H1 (cell line): Measurements from ENCODE around the gene SERPINB1. TPM values are rescaled to one million over a fixed set of nuclear protein-coding genes. Genes with fewer than 3 reads are reported as not detected.

Experiments used
- CTCF ChIA-PET: fragments of 300-600 bp; sonication (Branson Sonifier 250); formaldehyde crosslinking; loops from one replicate; lab custom pipeline; 2021; ENCODE audit not compliant: partially characterized antibody; lab: Charles Lee
- POLR2A ChIA-PET: fragments of 300-600 bp; sonication (Branson Sonifier 250); formaldehyde crosslinking; loops from one replicate; lab custom pipeline; 2021; ENCODE audit warnings: inconsistent platforms; ENCODE audit not compliant: partially characterized antibody; lab: Charles Lee
- DNase-seq, 2 experiments: peaks; one replicate each; pipeline versions ENCODE4 v3.0.0 to v3.0.0-alpha.2; 2010 to 2022; ENCODE audit warnings: low spot score in 2 of 2, low read depth in 1 of 2, mixed read lengths in 1 of 2
- FAIRE-seq: peaks from 2 replicates; lab custom pipeline; 2011; peaks lifted over from hg19 to GRCh38; lab: Jason Lieb, UNC
- H2AFZ ChIP-seq: 2 replicates; pipeline ENCODE4 v1.8.1; 2012; ENCODE audit warnings: low read length, inconsistent platforms
- H2AK5ac ChIP-seq: 2 replicates; pipeline ENCODE4 v1.6.1; 2013; ENCODE audit warnings: low read depth, low read length
- H2BK120ac ChIP-seq: replicated peaks from 2 replicates; pipeline ENCODE3; 2013; ENCODE audit warnings: low read depth, low read length, inconsistent platforms
- H2BK12ac ChIP-seq: 2 replicates; pipeline ENCODE4 v1.6.1; 2013; ENCODE audit warnings: low read depth, low read length
- H2BK15ac ChIP-seq: 2 replicates; pipeline ENCODE4 v1.6.1; 2013; ENCODE audit warnings: low read length
- H2BK20ac ChIP-seq: 2 replicates; pipeline ENCODE4 v1.6.1; 2013; ENCODE audit warnings: low read length
- H2BK5ac ChIP-seq: 2 replicates; pipeline ENCODE4 v1.6.1; 2013; ENCODE audit warnings: low read depth, low read length
- H3K14ac ChIP-seq: 2 replicates; pipeline ENCODE4 v1.6.1; 2013; ENCODE audit warnings: inconsistent platforms; ENCODE audit not compliant: insufficient read length
- H3K18ac ChIP-seq: 2 replicates; pipeline ENCODE4 v1.6.1; 2013; ENCODE audit warnings: low read length; ENCODE audit errors: extremely low read depth
- H3K23ac ChIP-seq: 2 replicates; pipeline ENCODE4 v1.6.1; 2013; ENCODE audit warnings: inconsistent platforms; ENCODE audit not compliant: insufficient read length
- H3K23me2 ChIP-seq: 2 replicates; pipeline ENCODE4 v1.6.1; 2013; ENCODE audit warnings: low read depth, low read length
- H3K27ac ChIP-seq: 2 replicates; pipeline ENCODE4 v1.6.1; 2011; ENCODE audit warnings: low read depth, low read length, inconsistent platforms
- H3K27me3 ChIP-seq, 4 experiments: replicated peaks in 1 of 4; 1 replicate in 1 of 4; 2 replicates in 3 of 4; pipeline versions ENCODE4 v1.6.1 to v1.8.1; 2011 to 2013; ENCODE audit warnings: low read length in 3 of 4, mild to moderate bottlenecking in 3 of 4, inconsistent platforms in 2 of 4, mixed read lengths in 2 of 4, moderate library complexity in 1 of 4; ENCODE audit not compliant: control insufficient read depth in 3 of 4, insufficient read depth in 3 of 4; ENCODE audit errors: extremely low read depth in 1 of 4
- H3K36me3 ChIP-seq, 4 experiments: 2 replicates each; pipeline versions ENCODE4 v1.6.1 to v1.8.1; 2011 to 2013; ENCODE audit warnings: mild to moderate bottlenecking in 4 of 4, low read length in 3 of 4, moderate library complexity in 2 of 4, control low read depth in 1 of 4, inconsistent platforms in 1 of 4; ENCODE audit not compliant: insufficient read depth in 4 of 4, control insufficient read depth in 2 of 4
- H3K4ac ChIP-seq: replicated peaks from 2 replicates; pipeline ENCODE3; 2013; ENCODE audit warnings: low read length, low read depth, mixed read lengths, inconsistent platforms; ENCODE audit not compliant: insufficient read length
- H3K4me1 ChIP-seq, 4 experiments: replicated peaks in 1 of 4; 1 replicate in 1 of 4; 2 replicates in 3 of 4; pipeline versions ENCODE4 v1.6.1 to v1.8.1; 2011 to 2013; ENCODE audit warnings: low read length in 3 of 4, inconsistent platforms in 2 of 4, mixed read lengths in 1 of 4; ENCODE audit not compliant: insufficient read depth in 4 of 4, control insufficient read depth in 3 of 4
- H3K4me2 ChIP-seq, 2 experiments: 2 replicates each; pipeline versions ENCODE4 v1.6.1 to v1.8.1; 2011 to 2013; ENCODE audit warnings: low read depth in 2 of 2, low read length in 2 of 2, control low read depth in 1 of 2, inconsistent platforms in 1 of 2, mild to moderate bottlenecking in 1 of 2; ENCODE audit not compliant: insufficient read depth in 1 of 2
- H3K4me3 ChIP-seq, 4 experiments: fragments of 200-600, 300-600 bp in 1 of 4; sonication (generic), shearing (Covaris generic), sonication (Bioruptor Twin) in 1 of 4; 2 replicates each; pipeline versions ENCODE4 v1.5.1 to v1.8.1; 2011 to 2016; ENCODE audit warnings: low read length in 4 of 4, low read depth in 3 of 4, control low read depth in 2 of 4, inconsistent platforms in 2 of 4, mild to moderate bottlenecking in 2 of 4, mixed read lengths in 1 of 4, moderate library complexity in 1 of 4; ENCODE audit not compliant: insufficient read depth in 2 of 4; ENCODE audit errors: extremely low read depth in 1 of 4
- H3K56ac ChIP-seq: replicated peaks from 2 replicates; pipeline ENCODE3; 2013; ENCODE audit warnings: low read depth, mild to moderate bottlenecking, mixed read lengths, low read length, inconsistent platforms; ENCODE audit not compliant: insufficient read length
- H3K79me1 ChIP-seq: 2 replicates; pipeline ENCODE4 v1.6.1; 2013; ENCODE audit warnings: low read depth, low read length, control low read depth
- H3K79me2 ChIP-seq, 2 experiments: 2 replicates each; pipeline versions ENCODE4 v1.6.1 to v1.8.1; 2012 to 2013; ENCODE audit warnings: low read length in 2 of 2, mild to moderate bottlenecking in 2 of 2, inconsistent platforms in 1 of 2; ENCODE audit not compliant: insufficient read depth in 2 of 2, control insufficient read depth in 1 of 2
- H3K9ac ChIP-seq, 4 experiments: replicated peaks in 1 of 4; 1 replicate in 1 of 4; 2 replicates in 3 of 4; pipeline versions ENCODE4 v1.6.1 to v1.8.1; 2011 to 2013; ENCODE audit warnings: low read depth in 3 of 4, low read length in 3 of 4, control low read depth in 2 of 4, mild to moderate bottlenecking in 2 of 4, moderate library complexity in 2 of 4, inconsistent platforms in 1 of 4; ENCODE audit errors: extremely low read depth in 1 of 4
- H3K9me3 ChIP-seq, 2 experiments: 2 replicates each; pipeline versions ENCODE4 v1.6.1 to v1.8.1; 2012 to 2013; ENCODE audit warnings: mild to moderate bottlenecking in 2 of 2, moderate library complexity in 2 of 2, control low read depth in 1 of 2, inconsistent platforms in 1 of 2, low read depth in 1 of 2, low read length in 1 of 2, mixed read lengths in 1 of 2; ENCODE audit not compliant: insufficient read depth in 2 of 2
- H4K20me1 ChIP-seq, 2 experiments: replicated peaks in 1 of 2; 2 replicates each; pipeline versions ENCODE3 to v1.8.1; 2011 to 2013; ENCODE audit warnings: inconsistent platforms in 2 of 2, low read length in 2 of 2, mild to moderate bottlenecking in 1 of 2; ENCODE audit not compliant: insufficient read depth in 2 of 2, control insufficient read depth in 1 of 2
- H4K5ac ChIP-seq: 2 replicates; pipeline ENCODE4 v1.6.1; 2013; ENCODE audit warnings: low read length, low read depth, mixed read lengths, inconsistent platforms; ENCODE audit not compliant: insufficient read length
- H4K8ac ChIP-seq: 2 replicates; pipeline ENCODE4 v1.8.0; 2013; ENCODE audit warnings: mild to moderate bottlenecking, moderate library complexity, low read length, inconsistent platforms; ENCODE audit not compliant: insufficient read depth; ENCODE audit errors: extremely low read depth
- H4K91ac ChIP-seq: replicated peaks from 2 replicates; pipeline ENCODE3; 2013; ENCODE audit warnings: low read length, mixed read lengths, inconsistent platforms; ENCODE audit not compliant: insufficient read length
- CREB1 ChIP-seq: IDR thresholded peaks from 2 replicates; pipeline ENCODE4 v1.6.1; 2012; ENCODE audit warnings: inconsistent platforms
- EGR1 ChIP-seq: IDR thresholded peaks from 2 replicates; pipeline ENCODE4 v1.6.1; 2011; ENCODE audit warnings: low read depth, low read length, borderline replicate concordance
- GTF2F1 ChIP-seq: IDR thresholded peaks from 2 replicates; pipeline ENCODE4 v1.6.1; 2012; ENCODE audit warnings: low read depth, low read length, improper control_type of control experiment, borderline replicate concordance
- HDAC2 ChIP-seq, 2 experiments: fragments of 300-600 bp in 1 of 2; sonication (generic) in 1 of 2; IDR thresholded peaks; 2 replicates each; pipeline ENCODE4 v1.6.1; 2011 to 2012; ENCODE audit warnings: low read depth in 2 of 2, low read length in 2 of 2, mild to moderate bottlenecking in 2 of 2, moderate library complexity in 2 of 2, borderline replicate concordance in 1 of 2, inconsistent platforms in 1 of 2
- MAX ChIP-seq: IDR thresholded peaks from 2 replicates; pipeline ENCODE4 v1.6.1; 2012; ENCODE audit warnings: inconsistent platforms
- NRF1 ChIP-seq: IDR thresholded peaks from 2 replicates; pipeline ENCODE4 v1.6.1; 2011; ENCODE audit warnings: mild to moderate bottlenecking, low read depth, low read length, improper control_type of control experiment
- RFX5 ChIP-seq: IDR thresholded peaks from 2 replicates; pipeline ENCODE4 v1.6.1; 2011; ENCODE audit warnings: low read depth, low read length, improper control_type of control experiment, borderline replicate concordance
- SP2 ChIP-seq: IDR thresholded peaks from 2 replicates; pipeline ENCODE4 v1.6.1; 2012; ENCODE audit warnings: mild to moderate bottlenecking, low read length, inconsistent platforms
- TCF12 ChIP-seq: IDR thresholded peaks from 2 replicates; pipeline ENCODE4 v1.6.1; 2011; ENCODE audit warnings: low read depth, mild to moderate bottlenecking, low read length
- TEAD4 ChIP-seq: IDR thresholded peaks from 2 replicates; pipeline ENCODE4 v1.6.1; 2012; ENCODE audit warnings: low read depth, low read length, inconsistent platforms, mixed read lengths
- YY1 ChIP-seq: IDR thresholded peaks from 2 replicates; pipeline ENCODE4 v1.6.1; 2011; ENCODE audit warnings: low read depth, mild to moderate bottlenecking, low read length
- ZNF274 ChIP-seq: IDR thresholded peaks from 2 replicates; pipeline ENCODE4 v1.7.0; 2012; ENCODE audit warnings: low read length, borderline replicate concordance; ENCODE audit errors: extremely low read depth
- WGBS, 2 experiments: shearing (Covaris generic) in 1 of 2; methylation state at CpG; one replicate each; pipeline versions ENCODE4 v1.1.6 to v1.1.7; 2013 to 2015; ENCODE audit warnings: low lambda C conversion rate in 2 of 2, mixed read lengths in 2 of 2, inconsistent platforms in 1 of 2, low coverage in 1 of 2, missing lambda C conversion rate in 1 of 2; ENCODE audit not compliant: insufficient replicate concordance in 2 of 2, insufficient coverage in 1 of 2, insufficient read length in 1 of 2; ENCODE audit errors: extremely low coverage in 1 of 2, missing lambda C conversion rate in 1 of 2; 5-methylcytosine and 5-hydroxymethylcytosine counted together
- polyA plus RNA-seq, 7 experiments: library from polyadenylated mRNA; depleted of rRNA in 3 of 7; stranded (reverse) in 5 of 7; unstranded in 2 of 7; fragments of >200 nt in 5 of 7; fragments of 200-250 nt in 2 of 7; gene quantifications; 1 replicate in 5 of 7; 2 replicates in 1 of 7; 4 replicates in 1 of 7; pipeline versions ENCODE4 v1.2.1 to v1.2.3, GENCODE V29; 2011 to 2013; ENCODE audit warnings: missing spikeins in 2 of 7, mixed read lengths in 2 of 7
- total RNA-seq: library from RNA; stranded (reverse); fragmentation: NEBNext Ultra II Directional; extraction: Animal tissue kit (Norgen Biotek cat#: 25700); gene quantifications from 2 replicates; pipeline ENCODE4 v1.2.1, GENCODE V29; 2021
- TF ChIP-seq, protein P1 (sequence below): IDR thresholded peaks from 2 replicates; pipeline ENCODE4 v1.6.1; 2011; ENCODE audit warnings: low read length, improper control_type of control experiment

SERPINB1 gene
- total and polyA plus RNA-seq, 2 of the 8 experiments (the other 6 are each of a cell fraction or from before 2014, with no cell fraction given): 8.1 to 17.3 TPM

GRCh38 chr6:2862712-2863181 lies 21.1 kb upstream of the SERPINB1 start:
- DNase-seq (no peak), FAIRE-seq (no peak)
- no peaks in the 10 kb centered on the region for H3K79me2 ChIP-seq
- no peak overlapping the region for H3K23ac ChIP-seq
- no peak overlapping the region for H4K5ac ChIP-seq
- ChIA-PET POLR2A (interaction anchor here (0.6 to 1.6 kb wide), 5 partner anchors 8 to 74 kb away, joined by 3 to 5 read pairs (median 4); no protein-coding TSS in a partner anchor), CTCF (interaction anchor here (1.7 to 3.4 kb wide), 2 partner anchors 16 to 69 kb away, joined by 4 to 18 read pairs; no protein-coding TSS in a partner anchor)
- peaks cover 2% of the 10 kb centered on the region; the same call in 1 of the 2 replicates for H3K23me2 ChIP-seq
- no peaks in the 10 kb centered on the region for H3K79me1 ChIP-seq
- H3K18ac ChIP-seq: no peak overlapping the region
- H2BK20ac ChIP-seq: no peak overlapping the region
- no peak overlapping the region for H2BK120ac ChIP-seq
- no peak overlapping the region for H3K4me3 ChIP-seq
- no peaks in the 10 kb centered on the region for H3K36me3 ChIP-seq
- H2AFZ ChIP-seq: no peak overlapping the region
- H2BK15ac ChIP-seq: peak overlapping the region; percentile 78; the same call in 1 of the 2 replicates
- H3K56ac ChIP-seq: no peak overlapping the region
- no peaks in the 10 kb centered on the region for H4K20me1 ChIP-seq
- peaks cover 8 to 27% (median 17%) of the 10 kb centered on the region in 4 experiments for H3K4me1 ChIP-seq
- no peak overlapping the region for H2BK12ac ChIP-seq
- H4K91ac ChIP-seq: no peak overlapping the region
- H3K9ac ChIP-seq: no peak overlapping the region
- H3K27ac ChIP-seq: no peak overlapping the region
- no peak overlapping the region for H3K4ac ChIP-seq
- no peak overlapping the region for H3K4me2 ChIP-seq
- peak overlapping the region; percentile 43; the same call in 1 of the 2 replicates for H2AK5ac ChIP-seq
- WGBS, 2 experiments: 88% methylated on average over 3 of the region's 3 CpGs; no CpG with 5 or more reads in 1 of the 2 experiments
- no peak overlapping the region for H2BK5ac ChIP-seq
- no peak overlapping the region for H3K14ac ChIP-seq
- H3K9me3 ChIP-seq: no peaks in the 10 kb centered on the region
- H4K8ac ChIP-seq: no peak overlapping the region
- no peaks in the 10 kb centered on the region for H3K27me3 ChIP-seq
- TF ChIP-seq, protein P1, sequence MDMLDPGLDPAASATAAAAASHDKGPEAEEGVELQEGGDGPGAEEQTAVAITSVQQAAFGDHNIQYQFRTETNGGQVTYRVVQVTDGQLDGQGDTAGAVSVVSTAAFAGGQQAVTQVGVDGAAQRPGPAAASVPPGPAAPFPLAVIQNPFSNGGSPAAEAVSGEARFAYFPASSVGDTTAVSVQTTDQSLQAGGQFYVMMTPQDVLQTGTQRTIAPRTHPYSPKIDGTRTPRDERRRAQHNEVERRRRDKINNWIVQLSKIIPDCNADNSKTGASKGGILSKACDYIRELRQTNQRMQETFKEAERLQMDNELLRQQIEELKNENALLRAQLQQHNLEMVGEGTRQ: no peak
- TF ChIP-seq SP2: no peak
- TF ChIP-seq YY1: no peak
- TF ChIP-seq NRF1: no peak
- no peak for TF ChIP-seq ZNF274
- TF ChIP-seq MAX: no peak
- TF ChIP-seq TEAD4: no peak
- TF ChIP-seq HDAC2 (IDR thresholded peaks at IDR 0.05; ENCODE audit: borderline replicate concordance in 1 of 2, low read depth in 2 of 2, low read length in 2 of 2): no peak
- TF ChIP-seq GTF2F1: no peak
- no peak for TF ChIP-seq RFX5
- TF ChIP-seq CREB1: no peak
- no peak for TF ChIP-seq TCF12
- TF ChIP-seq EGR1: no peak
